Choroid plexus epithelial cell (primary cell): Measurements from ENCODE around the gene CDC20.
"Not testable (repeated sequence)": the region's sequence is repeated elsewhere in the genome, so short reads cannot be mapped to it uniquely, and the experiment has no call there.

Source experiments
- DNase-seq: peaks from one replicate; pipeline ENCODE4 v3.0.0-alpha.2; 2010; ENCODE audit warnings: low read depth
- H3K4me3 ChIP-seq: 2 replicates; pipeline ENCODE4 v1.5.1; 2011; ENCODE audit warnings: low read depth, mild to moderate bottlenecking, control low read depth, low read length, moderate library complexity
- CTCF ChIP-seq: conservative IDR thresholded peaks from 2 replicates; pipeline ENCODE4 v1.5.1; 2011; ENCODE audit warnings: low read depth, mild to moderate bottlenecking, control low read depth, inconsistent platforms, low read length, moderate library complexity

The CDC20 gene

GRCh38 chr1:43389326-43390313, 30.8 kb downstream of the CDC20 start, which contains the start of the genes MED8 and SZT2:
Gene MED8, minus strand, starts transcription at chr1:43389800. Its CDS starts 36 bp downstream, at chr1:43389764.
Gene SZT2, plus strand, starts transcription at chr1:43389899. Its CDS starts 70 bp downstream, at chr1:43389969.
- peak within 1 kb of the TSS; percentile 89 for H3K4me3 ChIP-seq
- TF ChIP-seq CTCF: no peak
- peak; percentile 92 for DNase-seq

- no peak for TF ChIP-seq CTCF
- H3K4me3 ChIP-seq: no peak overlapping the region
- no peak for DNase-seq
These were observed 33.9 kb downstream of the CDC20 start for GRCh38 chr1:43392702-43393101.

GRCh38 chr1:43395523-43395922, 36.7 kb downstream of the CDC20 start:
- TF ChIP-seq CTCF: no peak
- no peak overlapping the region for H3K4me3 ChIP-seq
- no peak for DNase-seq

- DNase-seq: peak; percentile 11
- H3K4me3 ChIP-seq: no peak overlapping the region
- no peak for TF ChIP-seq CTCF
These were observed 37.3 kb downstream of the CDC20 start for GRCh38 chr1:43396059-43396458.

DNA sequence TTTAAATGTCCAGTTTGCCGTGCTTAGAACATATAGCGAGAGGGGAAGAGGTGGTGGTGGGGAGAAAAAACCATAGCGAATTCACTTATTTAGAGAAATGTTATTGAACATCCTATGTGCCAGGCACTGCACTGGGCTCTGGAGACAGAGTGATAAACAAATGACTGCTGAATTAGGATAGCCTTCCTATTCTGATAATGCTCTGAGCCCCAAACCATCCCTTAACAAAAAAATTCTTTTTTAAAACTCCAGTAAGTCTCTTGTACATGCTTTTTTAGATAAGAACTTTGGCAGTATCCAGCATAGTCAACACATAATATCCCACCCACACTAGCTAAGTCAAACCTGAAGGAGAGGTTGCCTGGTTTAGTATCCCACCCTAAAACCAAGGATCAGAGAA, 39.4 kb downstream of the CDC20 start:
- DNase-seq: no peak
- no peak for TF ChIP-seq CTCF
- H3K4me3 ChIP-seq: no peak overlapping the region

- DNase-seq, H3K4me3 ChIP-seq: not testable (repeated sequence)
These were observed 41.7 kb downstream of the CDC20 start for GRCh38 chr1:43400441-43400840.

- TF ChIP-seq CTCF: no peak
- DNase-seq: no peak
- no peak overlapping the region for H3K4me3 ChIP-seq
These were observed 43.5 kb downstream of the CDC20 start for GRCh38 chr1:43402089-43402865.
